ENCODE data around the gene SYNE2. TPM values are rescaled to one million over a fixed set of nuclear protein-coding genes. Genes with fewer than 3 reads are reported as not detected.

SYNE2 gene
- total RNA-seq, 1 experiment from 2014 or later: 94.2 TPM

GRCh38 chr14:63962906-63963305, 110.1 kb downstream of the SYNE2 start:
- Histone ChIP-seq H3K4me1 (replicated peaks; ENCODE audit: insufficient read depth) (no peaks in the 10 kb centered on the region), H3K79me2 (ENCODE audit: low read depth) (no peaks in the 10 kb centered on the region), H3F3A (ENCODE audit: insufficient read depth, low read depth) (no peaks in the 10 kb centered on the region), H3K4me3 (no peak overlapping the region), H4K20me1 (ENCODE audit: insufficient read depth) (no peaks in the 10 kb centered on the region), H3K36me3 (ENCODE audit: low read depth) (no peaks in the 10 kb centered on the region), H3K9me2 (ENCODE audit: insufficient read depth) (no peaks in the 10 kb centered on the region), H2AFZ (no peak overlapping the region), H3K27me3 (ENCODE audit: insufficient read depth, low read depth) (no peaks in the 10 kb centered on the region), H3K4me2 (no peak overlapping the region), H3K9me3 (ENCODE audit: insufficient read depth, low read depth) (no peaks in the 10 kb centered on the region), H3K27ac (no peak overlapping the region)
- CTCF ChIA-PET: no interaction called here
- POLR2A ChIA-PET (ENCODE audit: unreplicated experiment): no interaction called here
- intact Hi-C loops (cut with micrococcal nuclease; ENCODE audit: unreplicated experiment): no loop called here
- DNase-seq: no peak
- BruUV-seq (replicated peaks): no TSS peak
- TF ChIP-seq EZH2 (IDR thresholded peaks at IDR 0.05; ENCODE audit: low read depth) (no peak), CTCF (conservative IDR thresholded peaks at IDR 0.05) (no peak)

- H4K20me1 ChIP-seq (ENCODE audit: insufficient read depth): no peaks in the 10 kb centered on the region
- no peak overlapping the region for H3K27ac ChIP-seq
- no peak overlapping the region for H3K4me2 ChIP-seq
- no peaks in the 10 kb centered on the region for H3K4me1 ChIP-seq (replicated peaks; ENCODE audit: insufficient read depth)
- TF ChIP-seq CTCF (conservative IDR thresholded peaks at IDR 0.05) (no peak), EZH2 (IDR thresholded peaks at IDR 0.05; ENCODE audit: low read depth) (no peak)
- H3K9me2 ChIP-seq (ENCODE audit: insufficient read depth): no peaks in the 10 kb centered on the region
- no peak overlapping the region for H3K4me3 ChIP-seq
- ChIA-PET CTCF (no interaction called here), POLR2A (ENCODE audit: unreplicated experiment) (no interaction called here)
- no peak for DNase-seq
- H3K36me3 ChIP-seq (ENCODE audit: low read depth): no peaks in the 10 kb centered on the region
- H3F3A ChIP-seq (ENCODE audit: insufficient read depth, low read depth): no peaks in the 10 kb centered on the region
- intact Hi-C loops (cut with micrococcal nuclease; ENCODE audit: unreplicated experiment): no loop called here
- no peaks in the 10 kb centered on the region for H3K9me3 ChIP-seq (ENCODE audit: insufficient read depth, low read depth)
- no peak overlapping the region for H2AFZ ChIP-seq
- no peaks in the 10 kb centered on the region for H3K79me2 ChIP-seq (ENCODE audit: low read depth)
- BruUV-seq (replicated peaks): no TSS peak
- no peaks in the 10 kb centered on the region for H3K27me3 ChIP-seq (ENCODE audit: insufficient read depth, low read depth)
Observed at GRCh38 chr14:63963439-63963838, 110.6 kb downstream of the SYNE2 start.

GRCh38 chr14:63964113-63964512, 111.3 kb downstream of the SYNE2 start:
- DNase-seq: no peak
- Histone ChIP-seq H3K79me2 (ENCODE audit: low read depth) (no peaks in the 10 kb centered on the region), H3F3A (ENCODE audit: insufficient read depth, low read depth) (no peaks in the 10 kb centered on the region), H3K9me2 (ENCODE audit: insufficient read depth) (no peaks in the 10 kb centered on the region), H3K4me3 (no peak overlapping the region), H2AFZ (no peak overlapping the region), H3K27me3 (ENCODE audit: insufficient read depth, low read depth) (no peaks in the 10 kb centered on the region), H3K9me3 (ENCODE audit: insufficient read depth, low read depth) (no peaks in the 10 kb centered on the region), H4K20me1 (ENCODE audit: insufficient read depth) (no peaks in the 10 kb centered on the region), H3K27ac (no peak overlapping the region), H3K4me2 (no peak overlapping the region), H3K36me3 (ENCODE audit: low read depth) (no peaks in the 10 kb centered on the region), H3K4me1 (replicated peaks; ENCODE audit: insufficient read depth) (no peaks in the 10 kb centered on the region)
- CTCF ChIA-PET: no interaction called here
- BruUV-seq (replicated peaks): no TSS peak
- POLR2A ChIA-PET (ENCODE audit: unreplicated experiment): interaction anchor here (0.6 kb wide), 1 partner anchor 357 kb away, joined by 8 read pairs; no protein-coding TSS in a partner anchor
- TF ChIP-seq EZH2 (IDR thresholded peaks at IDR 0.05; ENCODE audit: low read depth): no peak
- TF ChIP-seq CTCF (conservative IDR thresholded peaks at IDR 0.05): no peak
- intact Hi-C loops (cut with micrococcal nuclease; ENCODE audit: unreplicated experiment): no loop called here

Data from PC-9 (cell line).